OCI-LY3 (cell line): Measurements from ENCODE around the gene DNAJC5.

ENCODE experiments used
- H2AFZ ChIP-seq: fragments of 200-600, 300-600 bp; shearing (Covaris generic); 2 replicates; pipeline ENCODE4 v1.6.0; 2014; ENCODE audit warnings: antibody characterized with exemption, low read depth, low read length
- H3K27ac ChIP-seq: fragments of 200-600, 300-600 bp; sonication (generic); 2 replicates; pipeline ENCODE4 v1.5.1; 2014; ENCODE audit warnings: mild to moderate bottlenecking, low read length, moderate library complexity, mixed read lengths
- H3K27me3 ChIP-seq: fragments of 200-600, 300-600 bp; sonication (generic); 2 replicates; pipeline ENCODE4 v1.6.1; 2014; ENCODE audit warnings: low read depth, low read length, mixed read lengths
- H3K36me3 ChIP-seq: fragments of 200-600, 300-600 bp; sonication (generic); replicated peaks from 2 replicates; pipeline ENCODE3; 2014; ENCODE audit warnings: low read depth, low read length, mixed read lengths
- H3K4me1 ChIP-seq: fragments of 300-600, 200-600 bp; sonication (generic); 2 replicates; pipeline ENCODE4 v1.6.1; 2014; ENCODE audit warnings: low read length, mixed read lengths
- H3K4me2 ChIP-seq: fragments of 200-600, 300-600 bp; sonication (generic); 2 replicates; pipeline ENCODE4 v1.6.1; 2014; ENCODE audit warnings: low read length, mixed read lengths
- H3K4me3 ChIP-seq: fragments of 300-600, 200-600 bp; sonication (generic); 2 replicates; pipeline ENCODE4 v1.5.1; 2014; ENCODE audit warnings: antibody characterized with exemption, mild to moderate bottlenecking, low read length, moderate library complexity
- H3K79me2 ChIP-seq: fragments of 300-600, 200-600 bp; shearing (Covaris generic); 2 replicates; pipeline ENCODE4 v1.6.1; 2014; ENCODE audit warnings: mild to moderate bottlenecking, low read length, mixed read lengths
- H3K9ac ChIP-seq: fragments of 300-600, 200-600 bp; shearing (Covaris generic); 2 replicates; pipeline ENCODE4 v1.6.0; 2014; ENCODE audit warnings: mild to moderate bottlenecking, low read length, moderate library complexity
- H3K9me3 ChIP-seq: fragments of 200-600, 300-600 bp; shearing (Covaris generic); 2 replicates; pipeline ENCODE4 v1.6.1; 2014; ENCODE audit warnings: low read length, mixed read lengths; ENCODE audit not compliant: insufficient read depth
- H4K20me1 ChIP-seq: fragments of 200-600, 300-600 bp; sonication (generic); 2 replicates; pipeline ENCODE4 v1.6.1; 2016; ENCODE audit warnings: low read length, mixed read lengths; ENCODE audit not compliant: insufficient read depth
- CTCF ChIP-seq: fragments of 200-600, 300-600 bp; sonication (generic); IDR thresholded peaks from 2 replicates; pipeline ENCODE4 v1.5.1; 2014; ENCODE audit warnings: antibody characterized with exemption, low read length, low read depth
- EZH2phosphoT487 ChIP-seq: fragments of 200-600 bp; shearing (Covaris generic); IDR thresholded peaks from 2 replicates; pipeline ENCODE4 v1.6.1; 2018; ENCODE audit warnings: antibody characterized with exemption, mixed run types, low read depth

The DNAJC5 gene

GRCh38 chr20:63976980-63977738 is 82.2 kb downstream of the DNAJC5 start:
- no peak overlapping the region for H2AFZ ChIP-seq
- H3K27me3 ChIP-seq, result no peaks in the 10 kb centered on the region
- peaks cover 10% of the 10 kb centered on the region; the same call in 1 of the 2 replicates for H4K20me1 ChIP-seq
- TF ChIP-seq CTCF (no peak), EZH2phosphoT487 (no peak)
- H3K9ac ChIP-seq, result no peak overlapping the region
- peaks cover 33% of the 10 kb centered on the region for H3K79me2 ChIP-seq
- peaks cover 16% of the 10 kb centered on the region for H3K36me3 ChIP-seq
- no peaks in the 10 kb centered on the region for H3K9me3 ChIP-seq
- H3K27ac ChIP-seq, result no peak overlapping the region
- no peak overlapping the region; the same call in 1 of the 2 replicates for H3K4me2 ChIP-seq
- peaks cover 28% of the 10 kb centered on the region for H3K4me1 ChIP-seq
- H3K4me3 ChIP-seq, result no peak overlapping the region

- peak overlapping the region; percentile 99 for H3K4me2 ChIP-seq
- H3K79me2 ChIP-seq, result peaks cover 40% of the 10 kb centered on the region
- peaks cover 33% of the 10 kb centered on the region for H3K4me1 ChIP-seq
- H3K9ac ChIP-seq, result peak overlapping the region; percentile 91
- no peaks in the 10 kb centered on the region for H3K9me3 ChIP-seq
- no peak overlapping the region for H2AFZ ChIP-seq
- H3K4me3 ChIP-seq, result peak overlapping the region; percentile 91
- peaks cover 10% of the 10 kb centered on the region; the same call in 1 of the 2 replicates for H4K20me1 ChIP-seq
- H3K27ac ChIP-seq, result peak overlapping the region; percentile 93
- H3K27me3 ChIP-seq, result no peaks in the 10 kb centered on the region
- TF ChIP-seq EZH2phosphoT487 (no peak), CTCF (no peak)
- peaks cover 15% of the 10 kb centered on the region for H3K36me3 ChIP-seq
These were observed 82.9 kb downstream of the DNAJC5 start for GRCh38 chr20:63977739-63978276.

- peak overlapping the region; percentile 99 for H3K4me2 ChIP-seq
- H2AFZ ChIP-seq, result peak overlapping the region; percentile 31; the same call in 1 of the 2 replicates
- H3K79me2 ChIP-seq, result peaks cover 45% of the 10 kb centered on the region
- TF ChIP-seq CTCF (no peak), EZH2phosphoT487 (no peak)
- H3K4me3 ChIP-seq, result peak overlapping the region; percentile 91
- H3K36me3 ChIP-seq, result peaks cover 20% of the 10 kb centered on the region
- peak overlapping the region; percentile 93 for H3K27ac ChIP-seq
- H4K20me1 ChIP-seq, result peaks cover 10% of the 10 kb centered on the region; the same call in 1 of the 2 replicates
- H3K9me3 ChIP-seq, result no peaks in the 10 kb centered on the region
- H3K9ac ChIP-seq, result peak overlapping the region; percentile 91
- no peaks in the 10 kb centered on the region for H3K27me3 ChIP-seq
- H3K4me1 ChIP-seq, result peaks cover 31% of the 10 kb centered on the region
These were observed 83.6 kb downstream of the DNAJC5 start for GRCh38 chr20:63978319-63979228.

- H3K36me3 ChIP-seq, result peaks cover 20% of the 10 kb centered on the region
- peaks cover 10% of the 10 kb centered on the region; the same call in 1 of the 2 replicates for H4K20me1 ChIP-seq
- H3K4me3 ChIP-seq, result peak overlapping the region; percentile 91
- H3K4me1 ChIP-seq, result peaks cover 29% of the 10 kb centered on the region
- no peaks in the 10 kb centered on the region for H3K9me3 ChIP-seq
- H3K79me2 ChIP-seq, result peaks cover 51% of the 10 kb centered on the region
- H2AFZ ChIP-seq, result peak overlapping the region; percentile 31; the same call in 1 of the 2 replicates
- TF ChIP-seq CTCF, result no peak
- no peak for TF ChIP-seq EZH2phosphoT487
- peak overlapping the region; percentile 99 for H3K4me2 ChIP-seq
- H3K27ac ChIP-seq, result peak overlapping the region; percentile 93
- peak overlapping the region; percentile 91 for H3K9ac ChIP-seq
- no peaks in the 10 kb centered on the region for H3K27me3 ChIP-seq
These were observed 84.3 kb downstream of the DNAJC5 start for GRCh38 chr20:63979229-63979556.
